IPS DF 19.7 (cell line): ENCODE measurements around the gene PATJ.
A peak's percentile ranks its signal among the peaks of the same experiment; 100 is the strongest.

Experiments
- DNase-seq: peaks from one replicate; pipeline ENCODE4 v3.0.0-alpha.2; 2013; ENCODE audit warnings: low read depth, low spot score

PATJ gene

GRCh38 chr1:62046927-62047326 lies 304.6 kb downstream of the PATJ start:
- no peak for DNase-seq

DNA sequence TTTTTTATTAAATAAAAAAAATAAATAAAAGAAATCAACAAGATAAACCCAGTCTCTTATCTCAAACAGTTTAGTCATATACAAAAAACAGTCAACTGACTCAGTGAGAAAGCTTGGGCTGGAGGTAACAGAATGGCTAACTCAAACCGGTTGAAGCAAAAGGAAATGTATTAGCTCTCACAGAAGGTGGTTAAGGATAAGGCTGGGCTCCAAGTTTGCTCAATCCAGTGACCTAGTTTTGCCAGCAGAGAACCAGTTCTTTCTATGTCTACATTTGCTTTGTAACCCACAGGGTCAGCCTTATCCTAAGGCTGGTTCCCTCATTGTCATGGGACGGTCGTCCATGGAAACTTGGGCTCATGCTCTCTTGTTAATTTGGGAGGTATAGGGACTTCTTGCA lies 307.9 kb downstream of the PATJ start:
- DNase-seq: no peak

DNA sequence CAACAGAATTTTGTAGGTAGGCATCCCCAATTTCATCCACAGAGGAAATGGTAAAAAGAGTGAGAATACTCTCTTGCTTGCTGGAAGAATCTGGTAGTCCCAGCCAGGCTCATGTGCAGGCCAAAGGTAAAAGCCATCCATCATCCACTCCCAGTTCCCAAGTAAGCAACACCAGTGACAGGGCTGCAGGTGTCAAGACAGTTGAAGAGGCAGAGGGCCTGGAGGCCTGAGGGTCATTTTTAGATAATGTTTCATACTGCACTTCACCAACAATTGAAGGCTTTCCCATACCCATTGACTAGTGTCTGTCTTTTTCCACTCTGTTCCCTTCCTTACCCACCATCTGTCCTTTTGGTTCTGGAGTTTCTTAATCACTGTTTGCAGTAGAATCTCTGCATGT lies 310.7 kb downstream of the PATJ start:
- no peak for DNase-seq

DNA sequence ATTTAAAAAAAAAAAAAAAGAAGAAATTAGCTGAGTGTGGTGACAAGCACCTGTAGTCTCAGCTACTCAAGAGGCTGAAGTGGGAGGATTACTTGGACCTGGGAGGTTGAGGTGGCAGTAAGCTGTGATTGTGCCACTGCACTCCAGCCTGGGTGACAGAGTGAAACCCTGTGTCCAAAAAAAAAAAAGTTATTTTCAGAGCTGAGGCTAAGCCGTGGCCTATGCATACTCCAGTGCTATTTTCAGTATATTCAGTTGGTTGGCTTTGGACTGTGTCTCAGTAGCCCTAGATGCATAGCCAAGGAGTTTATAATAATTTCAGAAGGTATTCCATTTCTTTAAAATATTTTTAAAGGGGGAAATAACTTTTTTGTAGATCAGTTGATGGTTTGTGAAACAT lies 311.9 kb downstream of the PATJ start:
- no peak for DNase-seq

DNA sequence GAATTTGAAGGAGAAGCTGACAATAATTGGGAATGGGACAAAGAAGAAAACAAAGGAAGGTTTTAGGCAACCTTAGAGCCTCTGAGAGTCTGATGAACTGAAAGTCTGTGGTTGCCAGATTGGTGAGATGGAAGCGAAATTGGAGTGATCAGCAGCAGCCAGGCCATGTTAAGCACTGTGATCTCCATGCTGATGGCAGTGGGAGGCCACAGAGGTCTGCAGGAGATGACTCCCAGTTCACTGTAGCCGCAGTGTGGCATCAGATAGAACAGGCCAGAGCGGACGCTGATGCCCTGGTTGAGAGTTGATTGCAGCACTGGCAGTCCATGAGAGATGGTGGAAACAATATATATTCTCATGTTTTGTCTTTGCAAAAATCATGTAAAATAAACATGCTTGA lies 314.9 kb downstream of the PATJ start:
- no peak for DNase-seq

GRCh38 chr1:62057641-62058290 lies 315.5 kb downstream of the PATJ start:
- no peak for DNase-seq

DNA sequence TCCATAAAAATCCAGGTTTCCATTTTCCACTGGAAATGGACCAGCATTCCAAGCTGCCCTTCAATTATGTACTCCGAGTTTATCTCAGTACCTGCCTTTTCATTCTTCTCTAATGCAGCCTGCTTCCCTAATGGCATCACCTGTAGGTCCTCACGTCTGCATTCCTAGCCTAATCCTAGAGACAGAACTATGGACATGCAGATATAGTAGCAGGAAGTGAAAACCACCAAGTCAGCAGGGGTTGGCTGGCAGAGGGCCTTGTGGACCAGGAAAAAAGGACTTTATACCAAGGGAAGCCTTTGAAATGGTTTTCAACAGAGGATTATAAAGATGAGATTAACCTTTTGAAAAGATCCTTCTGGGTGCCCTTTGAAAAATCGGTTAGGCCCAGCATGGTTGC lies 316.7 kb downstream of the PATJ start:
- DNase-seq: peak; percentile 77

GRCh38 chr1:62062087-62062486 lies 319.8 kb downstream of the PATJ start:
- no peak for DNase-seq

GRCh38 chr1:62064829-62065407 lies 322.6 kb downstream of the PATJ start:
- no peak for DNase-seq

GRCh38 chr1:62066713-62067112 lies 324.4 kb downstream of the PATJ start:
- DNase-seq: no peak

DNA sequence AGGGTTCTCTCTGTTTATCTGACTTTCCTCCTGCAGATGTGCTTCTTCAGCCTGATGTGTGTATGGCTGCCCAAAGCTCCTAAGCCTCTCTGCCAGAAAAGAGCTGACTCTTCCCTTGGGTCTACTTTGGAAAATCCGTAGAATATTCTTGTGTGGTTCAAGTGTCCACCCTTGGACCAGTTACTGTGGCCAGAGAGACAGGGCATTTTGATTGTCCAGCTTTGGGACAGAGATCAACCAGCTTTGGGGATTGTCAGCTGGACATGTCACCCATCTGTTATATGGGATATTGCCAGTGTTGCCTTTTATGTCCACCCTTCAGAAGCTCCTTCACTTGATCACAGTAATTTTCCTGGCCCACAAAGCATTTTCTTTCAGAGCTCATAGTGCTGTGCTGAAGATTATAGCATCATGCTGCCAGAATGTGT lies 326.1 kb downstream of the PATJ start:
- DNase-seq: no peak

DNA sequence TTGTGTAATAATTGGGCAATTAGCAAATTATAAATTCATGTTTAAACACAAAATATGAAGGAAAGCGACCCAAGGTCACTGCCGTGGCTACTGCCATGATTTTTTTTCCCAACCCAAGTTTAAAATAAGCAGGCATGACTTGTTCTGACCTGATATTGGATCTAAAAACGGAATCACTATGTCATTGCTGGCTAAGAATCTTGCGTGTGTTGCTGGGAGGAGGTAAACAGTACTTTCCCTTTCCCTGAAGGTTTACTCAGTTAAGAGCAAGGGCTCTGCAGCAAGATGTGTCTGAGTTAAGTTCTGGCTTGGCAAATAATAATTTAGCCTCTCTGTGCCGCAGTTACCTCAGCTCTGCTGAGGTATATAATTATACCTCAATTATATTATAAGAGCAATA lies 326.7 kb downstream of the PATJ start:
- DNase-seq: no peak

DNA sequence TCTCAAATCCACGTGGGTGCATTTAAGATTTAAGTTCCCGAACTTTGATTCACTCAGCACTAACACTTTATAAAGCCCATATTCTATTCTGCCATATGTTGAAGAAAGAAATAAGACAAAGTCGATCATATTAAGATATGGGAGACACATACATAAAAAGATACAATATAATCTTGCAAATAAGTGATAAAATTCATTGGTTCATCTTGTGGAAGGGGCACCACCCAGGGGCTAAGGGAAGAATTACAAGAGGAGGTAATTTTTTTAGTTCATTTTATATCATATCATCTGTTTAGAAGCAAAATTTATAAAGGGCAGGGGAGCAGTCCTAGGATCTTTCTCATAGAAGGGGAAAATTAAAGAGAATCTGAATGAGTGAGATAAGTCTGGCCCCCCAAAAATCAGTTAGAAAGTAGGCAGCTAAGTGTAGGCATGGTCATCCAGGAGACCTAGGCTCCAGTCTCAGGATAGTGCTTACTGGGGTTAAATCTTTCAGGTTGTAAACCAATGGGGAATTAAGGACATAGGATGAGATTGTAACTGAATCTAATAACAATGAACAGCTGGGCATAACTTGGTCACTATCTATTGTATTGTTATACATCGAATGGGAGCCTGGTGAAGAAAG lies 328.2 kb downstream of the PATJ start:
- DNase-seq: no peak

DNA sequence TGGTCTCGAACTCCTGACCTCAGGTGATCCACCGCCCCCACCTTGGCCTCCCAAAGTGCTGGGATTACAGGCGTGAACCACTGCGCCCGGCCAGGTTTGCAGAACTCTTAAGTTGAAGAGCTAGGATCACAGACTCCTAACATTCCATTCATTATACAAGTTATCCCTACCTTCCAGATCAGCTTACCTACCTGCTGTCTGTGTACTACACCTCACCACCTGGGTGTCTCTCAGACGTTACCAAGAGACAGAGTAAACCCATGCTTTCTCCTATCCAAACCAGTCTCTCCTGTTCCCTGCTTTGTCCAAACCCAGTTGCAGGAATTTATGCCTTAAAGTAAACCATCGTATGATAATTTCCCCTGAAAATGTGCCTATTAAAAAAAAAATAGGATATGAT lies 329.4 kb downstream of the PATJ start:
- DNase-seq: no peak

- no peak for DNase-seq
Measured at GRCh38 chr1:62076286-62076685, 334.0 kb downstream of the PATJ start.

- DNase-seq: no peak
Measured at GRCh38 chr1:62077821-62078220, 335.5 kb downstream of the PATJ start.

GRCh38 chr1:62082456-62083363 lies 340.4 kb downstream of the PATJ start:
- no peak for DNase-seq

DNA sequence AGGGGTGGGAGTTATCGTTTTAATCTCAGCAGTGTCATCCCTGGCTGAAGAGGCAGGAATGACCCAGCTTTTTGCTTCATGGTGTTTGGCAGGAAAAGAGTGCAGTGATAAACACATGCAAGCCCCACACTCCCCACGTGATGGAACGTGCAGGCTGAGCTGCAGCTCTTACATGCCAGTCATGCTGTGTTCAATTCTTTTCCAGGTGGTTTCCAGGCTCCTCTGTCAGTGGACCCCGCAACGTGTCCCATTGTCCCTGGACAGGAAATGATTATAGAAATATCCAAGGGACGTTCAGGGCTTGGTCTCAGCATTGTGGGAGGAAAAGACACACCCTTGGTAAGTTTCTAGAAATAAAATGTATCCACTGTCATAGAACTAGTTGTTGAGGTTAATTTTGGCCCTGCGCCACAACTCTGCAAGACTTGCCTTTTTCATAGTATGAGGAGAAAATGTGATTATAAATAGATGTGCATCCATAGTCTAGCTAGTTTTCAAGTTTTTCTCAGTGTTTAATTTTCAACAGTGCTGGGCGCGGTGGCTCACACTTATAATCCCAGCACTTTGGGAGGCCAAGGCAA lies 342.1 kb downstream of the PATJ start:
- DNase-seq: no peak

DNA sequence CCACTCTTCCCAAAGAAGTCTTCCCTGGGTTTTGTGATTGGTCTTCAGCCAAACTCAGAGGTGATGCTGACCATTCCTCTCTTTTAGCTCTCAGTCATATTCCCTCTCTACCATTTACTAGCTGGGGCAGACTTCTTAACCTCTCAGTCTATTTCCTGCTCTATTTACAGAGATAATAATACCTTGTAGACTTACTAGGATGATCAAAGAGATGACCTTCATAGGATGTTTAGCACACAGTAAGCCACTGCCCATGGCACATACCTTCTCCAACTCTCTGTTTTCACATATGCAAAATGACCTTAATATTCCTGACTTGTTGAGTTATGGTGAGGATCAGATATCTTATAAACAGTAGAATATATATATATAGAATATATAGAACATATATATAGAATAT lies 346.2 kb downstream of the PATJ start:
- no peak for DNase-seq

DNA sequence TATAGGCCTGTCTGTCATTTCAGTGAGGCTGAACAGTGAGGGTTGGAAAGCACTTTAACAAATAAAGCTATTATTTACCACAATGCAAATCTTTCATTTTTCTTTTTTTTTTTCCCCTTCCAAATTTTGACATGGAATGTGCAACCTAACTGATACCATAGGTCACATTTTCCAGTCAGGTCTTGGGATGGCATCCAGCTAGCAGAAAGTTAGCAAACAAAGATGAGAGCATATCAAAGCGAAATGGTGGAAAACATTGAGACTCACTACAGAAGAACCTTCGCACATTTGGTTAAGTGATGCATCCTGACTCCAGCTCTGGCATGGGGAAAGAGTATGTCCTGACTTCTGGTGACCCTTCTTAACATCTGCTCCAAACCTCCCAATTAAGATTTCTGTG lies 347.3 kb downstream of the PATJ start:
- no peak for DNase-seq

- DNase-seq: no peak
Measured at GRCh38 chr1:62090016-62090415, 347.7 kb downstream of the PATJ start.

GRCh38 chr1:62092110-62092509 lies 349.8 kb downstream of the PATJ start:
- DNase-seq: no peak
